ENCODE data around the gene DKK1. TPM values are rescaled to one million over a fixed set of nuclear protein-coding genes. Genes with fewer than 3 reads are reported as not detected.
A peak's percentile ranks its signal among the peaks of the same experiment; 100 is the strongest.

Gene DKK1
- total RNA-seq, 8 experiments from 2014 or later: 0.92 to 121 (median 3.9) TPM

GRCh38 chr10:52297747-52298146 is 16.3 kb upstream of the DKK1 start:
- peak in 5 of 8 experiments; percentile 9 to 60 (median 36) for ATAC-seq (replicated peaks in 6 of 8)
- no peak overlapping the region for H3K27ac ChIP-seq
- no peak overlapping the region for H3K4me3 ChIP-seq
- H3K4me1 ChIP-seq (replicated peaks in 1 of 2): peaks cover 4% of the 10 kb centered on the region in 2 donors
- WGBS, 10 experiments: 29 to 92% (median 71%) methylated on average over 1 to 4 of the region's 4 CpGs; no CpG with 5 or more reads in 3 of the 10 experiments
- in situ Hi-C loops (cut with MboI; ENCODE audit: low pct_unique_long_range_greater_than_20kb in 2 of 9, low sequenced_read_pairs in 9 of 9, unreplicated experiment in 9 of 9): no loop called here

GRCh38 chr10:52300599-52301277 is 13.3 kb upstream of the DKK1 start:
- in situ Hi-C loops (cut with MboI; ENCODE audit: low pct_unique_long_range_greater_than_20kb in 2 of 9, low sequenced_read_pairs in 9 of 9, unreplicated experiment in 9 of 9): loop anchor here in 6 of 9 experiments (25.0 kb wide), 5 partner anchors 187 to 487 kb away; partner anchors contain the start of gene MBL2 (in 1 of the 6)
- 72 to 100% (median 89%) methylated on average over 1 to 4 of the region's 4 CpGs; no CpG with 5 or more reads in 1 of the 10 experiments for WGBS, 10 experiments

GRCh38 chr10:52308251-52309031 is 5.6 kb upstream of the DKK1 start:
- no peaks in the 10 kb centered on the region for H3K4me1 ChIP-seq (replicated peaks in 1 of 2)
- peak; percentile 93 to 97 (median 94) for ATAC-seq (replicated peaks in 6 of 8)
- peak overlapping the region; percentile 35 to 45 (median 40) for H3K4me3 ChIP-seq
- in situ Hi-C loops (cut with MboI; ENCODE audit: low pct_unique_long_range_greater_than_20kb in 2 of 9, low sequenced_read_pairs in 9 of 9, unreplicated experiment in 9 of 9): loop anchor here in 6 of 9 experiments (25.0 kb wide), 5 partner anchors 179 to 479 kb away; partner anchors contain the start of gene MBL2 (in 1 of the 6)
- 0 to 30% (median 8%) methylated on average over 6 to 35 of the region's 40 CpGs; no CpG with 5 or more reads in 3 of the 10 experiments for WGBS, 10 experiments
- H3K27ac ChIP-seq: no peak overlapping the region

More at GRCh38 chr10:52300599-52301277, 13.3 kb upstream of the DKK1 start:
- Histone ChIP-seq H3K4me3 (no peak overlapping the region), H3K27ac (no peak overlapping the region), H3K4me1 (replicated peaks in 1 of 2) (peaks cover 4% of the 10 kb centered on the region in 2 donors)
- ATAC-seq (replicated peaks in 6 of 8): no peak

- in situ Hi-C loops (cut with MboI; ENCODE audit: low pct_unique_long_range_greater_than_20kb in 2 of 9, low sequenced_read_pairs in 9 of 9, unreplicated experiment in 9 of 9): loop anchor here in 6 of 9 experiments (5.0 to 25.0 kb wide), 7 partner anchors 172 to 474 kb away; partner anchors contain the start of gene MBL2 (in 1 of the 6)
- H3K27ac ChIP-seq: no peak overlapping the region
- ATAC-seq (replicated peaks in 6 of 8): no peak
- H3K4me3 ChIP-seq: peak overlapping the region; percentile 46 to 59 (median 51)
- H3K4me1 ChIP-seq (replicated peaks in 1 of 2): no peaks in the 10 kb centered on the region
- 0 to 51% (median 30%) methylated on average over 1 to 3 of the region's 3 CpGs; no CpG with 5 or more reads in 2 of the 10 experiments for WGBS, 10 experiments
Measured at GRCh38 chr10:52312942-52313255, 1.2 kb upstream of the DKK1 start.

- 0 to 50% (median 6%) methylated on average over 1 to 16 of the region's 26 CpGs; no CpG with 5 or more reads in 1 of the 10 experiments for WGBS, 10 experiments
- ATAC-seq (replicated peaks in 6 of 8): peak in 6 of 8 experiments; percentile 8 to 50 (median 30)
- H3K4me3 ChIP-seq: peak overlapping the region; percentile 46 to 59 (median 51)
- in situ Hi-C loops (cut with MboI; ENCODE audit: low pct_unique_long_range_greater_than_20kb in 2 of 9, low sequenced_read_pairs in 9 of 9, unreplicated experiment in 9 of 9): loop anchor here in 6 of 9 experiments (5.0 to 25.0 kb wide), 7 partner anchors 171 to 474 kb away; partner anchors contain the start of gene MBL2 (in 1 of the 6)
- no peaks in the 10 kb centered on the region for H3K4me1 ChIP-seq (replicated peaks in 1 of 2)
- H3K27ac ChIP-seq: no peak overlapping the region
Measured at GRCh38 chr10:52313256-52313932, 687 bp upstream of the DKK1 start.

GRCh38 chr10:52314822-52315552 is 906 bp downstream of the DKK1 start:
- Histone ChIP-seq H3K4me3 (peak overlapping the region; percentile 46 to 59 (median 51)), H3K27ac (no peak overlapping the region), H3K4me1 (replicated peaks in 1 of 2) (no peaks in the 10 kb centered on the region)
- in situ Hi-C loops (cut with MboI; ENCODE audit: low pct_unique_long_range_greater_than_20kb in 2 of 9, low sequenced_read_pairs in 9 of 9, unreplicated experiment in 9 of 9): loop anchor here in 6 of 9 experiments (5.0 to 25.0 kb wide), 7 partner anchors 170 to 472 kb away; partner anchors contain the start of gene MBL2 (in 1 of the 6)
- peak; percentile 28 to 58 (median 42) for ATAC-seq (replicated peaks in 6 of 8)
- WGBS, 10 experiments: 0 to 83% (median 2%) methylated on average over 1 to 20 of the region's 36 CpGs; no CpG with 5 or more reads in 3 of the 10 experiments

- 0 to 100% (median 100%) methylated on average over 1 of the region's 1 CpG; no CpG with 5 or more reads in 2 of the 10 experiments for WGBS, 10 experiments
- no peak for ATAC-seq (replicated peaks in 6 of 8)
- H3K27ac ChIP-seq: no peak overlapping the region
- H3K4me3 ChIP-seq: no peak overlapping the region
- in situ Hi-C loops (cut with MboI; ENCODE audit: low pct_unique_long_range_greater_than_20kb in 2 of 9, low sequenced_read_pairs in 9 of 9, unreplicated experiment in 9 of 9): loop anchor here in 6 of 9 experiments (10.0 to 25.0 kb wide), 6 partner anchors 169 to 471 kb away; partner anchors contain the start of gene MBL2 (in 1 of the 6)
- H3K4me1 ChIP-seq (replicated peaks in 1 of 2): no peaks in the 10 kb centered on the region
Measured at GRCh38 chr10:52316001-52316400, 1.9 kb downstream of the DKK1 start.

GRCh38 chr10:52316500-52316899 is 2.4 kb downstream of the DKK1 start:
- in situ Hi-C loops (cut with MboI; ENCODE audit: low pct_unique_long_range_greater_than_20kb in 2 of 9, low sequenced_read_pairs in 9 of 9, unreplicated experiment in 9 of 9): loop anchor here in 6 of 9 experiments (10.0 to 25.0 kb wide), 6 partner anchors 168 to 471 kb away; partner anchors contain the start of gene MBL2 (in 1 of the 6)
- Histone ChIP-seq H3K4me1 (replicated peaks in 1 of 2) (no peaks in the 10 kb centered on the region), H3K4me3 (no peak overlapping the region), H3K27ac (no peak overlapping the region)
- 63 to 100% (median 85%) methylated on average over 2 to 4 of the region's 4 CpGs; no CpG with 5 or more reads in 1 of the 10 experiments for WGBS, 10 experiments
- no peak for ATAC-seq (replicated peaks in 6 of 8)

GRCh38 chr10:52318136-52318701 is 4.1 kb downstream of the DKK1 start:
- no peaks in the 10 kb centered on the region for H3K4me1 ChIP-seq (replicated peaks in 1 of 2)
- H3K27ac ChIP-seq: no peak overlapping the region
- ATAC-seq (replicated peaks in 6 of 8): no peak
- in situ Hi-C loops (cut with MboI; ENCODE audit: low pct_unique_long_range_greater_than_20kb in 2 of 9, low sequenced_read_pairs in 9 of 9, unreplicated experiment in 9 of 9): loop anchor here in 6 of 9 experiments (10.0 to 25.0 kb wide), 6 partner anchors 167 to 469 kb away; partner anchors contain the start of gene MBL2 (in 1 of the 6)
- no peak overlapping the region for H3K4me3 ChIP-seq
- 34 to 90% (median 75%) methylated on average over 2 to 5 of the region's 5 CpGs for WGBS, 10 experiments

- H3K27ac ChIP-seq: no peak overlapping the region
- ATAC-seq (replicated peaks in 6 of 8): peak in 2 of 8 experiments; percentile 50 to 62
Measured at GRCh38 chr10:52318822-52319464, 4.9 kb downstream of the DKK1 start.

GRCh38 chr10:52319926-52320325 is 5.8 kb downstream of the DKK1 start:
- Histone ChIP-seq H3K4me3 (no peak overlapping the region), H3K4me1 (replicated peaks in 1 of 2) (no peaks in the 10 kb centered on the region), H3K27ac (no peak overlapping the region)
- in situ Hi-C loops (cut with MboI; ENCODE audit: low pct_unique_long_range_greater_than_20kb in 2 of 9, low sequenced_read_pairs in 9 of 9, unreplicated experiment in 9 of 9): loop anchor here in 6 of 9 experiments (10.0 to 25.0 kb wide), 6 partner anchors 165 to 467 kb away; partner anchors contain the start of gene MBL2 (in 1 of the 6)
- ATAC-seq (replicated peaks in 6 of 8): no peak
- WGBS, 10 experiments: 0 to 100% (median 73%) methylated on average over 1 to 2 of the region's 2 CpGs

More at GRCh38 chr10:52318822-52319464, 4.9 kb downstream of the DKK1 start:
- in situ Hi-C loops (cut with MboI; ENCODE audit: low pct_unique_long_range_greater_than_20kb in 2 of 9, low sequenced_read_pairs in 9 of 9, unreplicated experiment in 9 of 9): loop anchor here in 6 of 9 experiments (10.0 to 25.0 kb wide), 6 partner anchors 166 to 468 kb away; partner anchors contain the start of gene MBL2 (in 1 of the 6)
- 7 to 100% (median 79%) methylated on average over 2 to 7 of the region's 7 CpGs for WGBS, 10 experiments
- H3K4me1 ChIP-seq (replicated peaks in 1 of 2): no peaks in the 10 kb centered on the region
- H3K4me3 ChIP-seq: no peak overlapping the region
